Osteocyte (in vitro differentiated cells): ENCODE results near the gene CHST11. TPM values are rescaled to one million over a fixed set of nuclear protein-coding genes. Genes with fewer than 3 reads are reported as not detected.
"Not testable (repeated sequence)": the region's sequence is repeated elsewhere in the genome, so short reads cannot be mapped to it uniquely, and the experiment has no call there.

ENCODE experiments used
- DNase-seq: peaks from one replicate; pipeline ENCODE4 v3.0.0; 2021; ENCODE audit warnings: mixed read lengths; ENCODE audit not compliant: unreplicated experiment; ENCODE audit errors: extremely low spot score
- H3K27ac Mint-ChIP-seq: one replicate; pipeline ENCODE4 v1.8.0; 2021; ENCODE audit warnings: mild to moderate bottlenecking, mixed read lengths; ENCODE audit not compliant: unreplicated experiment
- H3K27me3 Mint-ChIP-seq: one replicate; pipeline ENCODE4 v1.8.0; 2021; ENCODE audit warnings: mixed read lengths; ENCODE audit not compliant: unreplicated experiment
- H3K36me3 Mint-ChIP-seq: one replicate; pipeline ENCODE4 v1.8.0; 2021; ENCODE audit warnings: mixed read lengths; ENCODE audit not compliant: unreplicated experiment
- H3K4me1 Mint-ChIP-seq: one replicate; pipeline ENCODE4 v1.8.0; 2021; ENCODE audit warnings: mixed read lengths; ENCODE audit not compliant: unreplicated experiment
- H3K4me3 Mint-ChIP-seq: one replicate; pipeline ENCODE4 v1.8.0; 2021; ENCODE audit warnings: mild to moderate bottlenecking, moderate library complexity, mixed read lengths; ENCODE audit not compliant: unreplicated experiment
- H3K9me3 Mint-ChIP-seq: one replicate; pipeline ENCODE4 v1.8.0; 2021; ENCODE audit warnings: mixed read lengths; ENCODE audit not compliant: unreplicated experiment
- CTCF ChIP-seq: fragments of 200-600 bp; sonication (generic); IDR thresholded peaks from 2 replicates; pipeline ENCODE4 v1.5.0; 2021; ENCODE audit warnings: antibody characterized with exemption, mild to moderate bottlenecking, moderate library complexity
- total RNA-seq: library from RNA; stranded (reverse); gene quantifications from 2 replicates; pipeline ENCODE4 v1.2.1, GENCODE V29; 2021

CHST11 gene
- total RNA-seq, 1 donor from 2014 or later, result 7.5 TPM

- H3K9me3 Mint-ChIP-seq, result no peaks in the 10 kb centered on the region
- H3K4me1 Mint-ChIP-seq, result no peaks in the 10 kb centered on the region
- TF ChIP-seq CTCF, result no peak
- H3K27me3 Mint-ChIP-seq, result no peaks in the 10 kb centered on the region
- no peak overlapping the region for H3K4me3 Mint-ChIP-seq
- no peak for DNase-seq
- H3K27ac Mint-ChIP-seq, result no peak overlapping the region
- peaks cover 3% of the 10 kb centered on the region for H3K36me3 Mint-ChIP-seq
Measured at GRCh38 chr12:104568487-104568868, 111.7 kb downstream of the CHST11 start.

- no peaks in the 10 kb centered on the region for H3K27me3 Mint-ChIP-seq
- no peaks in the 10 kb centered on the region for H3K9me3 Mint-ChIP-seq
- no peak for DNase-seq
- TF ChIP-seq CTCF, result no peak
- H3K27ac Mint-ChIP-seq, result no peak overlapping the region
- H3K36me3 Mint-ChIP-seq, result peaks cover 3% of the 10 kb centered on the region
- H3K4me1 Mint-ChIP-seq, result no peaks in the 10 kb centered on the region
- H3K4me3 Mint-ChIP-seq, result no peak overlapping the region
Measured at GRCh38 chr12:104568935-104569334, 112.2 kb downstream of the CHST11 start.

GRCh38 chr12:104569346-104570173, 112.8 kb downstream of the CHST11 start:
- Mint-ChIP-seq H3K27me3 (no peaks in the 10 kb centered on the region), H3K27ac (no peak overlapping the region), H3K36me3 (peaks cover 3% of the 10 kb centered on the region), H3K4me1 (no peaks in the 10 kb centered on the region), H3K4me3 (no peak overlapping the region), H3K9me3 (no peaks in the 10 kb centered on the region)
- no peak for DNase-seq
- no peak for TF ChIP-seq CTCF

- Mint-ChIP-seq H3K36me3 (peaks cover 3% of the 10 kb centered on the region), H3K4me3 (no peak overlapping the region), H3K4me1 (no peaks in the 10 kb centered on the region), H3K27me3 (no peaks in the 10 kb centered on the region), H3K27ac (no peak overlapping the region), H3K9me3 (no peaks in the 10 kb centered on the region)
- no peak for TF ChIP-seq CTCF
- DNase-seq, result no peak
Measured at GRCh38 chr12:104570174-104570907, 113.6 kb downstream of the CHST11 start.

GRCh38 chr12:104571328-104571727, 114.6 kb downstream of the CHST11 start:
- no peaks in the 10 kb centered on the region for H3K9me3 Mint-ChIP-seq
- no peak overlapping the region for H3K27ac Mint-ChIP-seq
- no peak overlapping the region for H3K4me3 Mint-ChIP-seq
- TF ChIP-seq CTCF, result no peak
- H3K4me1 Mint-ChIP-seq, result no peaks in the 10 kb centered on the region
- no peak for DNase-seq
- no peaks in the 10 kb centered on the region for H3K27me3 Mint-ChIP-seq
- H3K36me3 Mint-ChIP-seq, result peaks cover 3% of the 10 kb centered on the region

GRCh38 chr12:104574353-104574752, 117.6 kb downstream of the CHST11 start:
- H3K27ac Mint-ChIP-seq, H3K9me3 Mint-ChIP-seq, H3K4me3 Mint-ChIP-seq, DNase-seq, H3K36me3 Mint-ChIP-seq, H3K27me3 Mint-ChIP-seq: not testable (repeated sequence)
- H3K4me1 Mint-ChIP-seq, result peaks cover 15% of the 10 kb centered on the region

- not testable (repeated sequence) for H3K36me3 Mint-ChIP-seq, H3K27me3 Mint-ChIP-seq, DNase-seq, H3K9me3 Mint-ChIP-seq, H3K27ac Mint-ChIP-seq, H3K4me3 Mint-ChIP-seq
- H3K4me1 Mint-ChIP-seq, result peaks cover 15% of the 10 kb centered on the region
Measured at GRCh38 chr12:104574758-104575157, 118.0 kb downstream of the CHST11 start.
